ENCODE measurements around the gene ADAP2.
"Not testable (repeated sequence)": the region's sequence is repeated elsewhere in the genome, so short reads cannot be mapped to it uniquely, and the experiment has no call there.

The ADAP2 gene

DNA sequence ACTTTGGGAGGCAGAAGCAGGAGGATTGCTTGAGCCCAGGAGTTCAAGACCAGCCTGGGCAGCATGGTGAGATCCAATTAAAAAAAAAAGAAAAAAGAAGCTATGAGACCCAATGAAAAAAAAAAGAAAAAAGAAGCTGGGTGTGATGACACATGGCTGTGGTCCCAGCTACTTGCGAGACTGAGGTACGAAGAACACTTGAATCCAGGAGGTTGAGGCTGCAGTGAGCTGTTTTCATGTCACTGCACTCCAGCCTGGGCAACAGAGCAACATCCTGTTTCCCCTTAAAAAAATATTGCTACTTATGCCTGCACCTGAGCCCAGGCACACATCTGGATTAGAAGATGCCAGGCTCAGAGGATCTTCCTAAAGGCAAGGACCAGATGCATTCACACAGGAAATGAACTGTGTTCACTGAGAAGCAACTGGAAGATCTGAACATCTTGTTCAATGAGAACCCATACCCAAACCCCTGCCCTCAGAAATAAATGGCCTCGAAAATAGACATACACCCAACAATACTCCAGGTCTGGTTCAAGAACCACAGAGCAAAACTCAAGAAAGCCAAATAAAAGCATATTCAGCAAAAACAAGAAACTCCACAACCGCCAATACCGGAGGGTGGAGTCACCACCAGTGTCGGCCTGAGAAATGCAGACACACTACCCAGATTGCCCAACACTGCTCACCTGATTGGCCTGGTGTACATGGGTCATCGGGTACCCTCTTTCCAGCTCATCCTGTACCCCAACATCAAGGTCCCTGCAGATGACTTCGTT is 53.5 kb downstream of the ADAP2 start:
- DNase-seq = no peak

- DNase-seq = not testable (repeated sequence)
Observed at GRCh38 chr17:30979919-30980318, 58.2 kb downstream of the ADAP2 start.

- no peak for DNase-seq
Observed at GRCh38 chr17:30981531-30982519, 60.1 kb downstream of the ADAP2 start.

DNA sequence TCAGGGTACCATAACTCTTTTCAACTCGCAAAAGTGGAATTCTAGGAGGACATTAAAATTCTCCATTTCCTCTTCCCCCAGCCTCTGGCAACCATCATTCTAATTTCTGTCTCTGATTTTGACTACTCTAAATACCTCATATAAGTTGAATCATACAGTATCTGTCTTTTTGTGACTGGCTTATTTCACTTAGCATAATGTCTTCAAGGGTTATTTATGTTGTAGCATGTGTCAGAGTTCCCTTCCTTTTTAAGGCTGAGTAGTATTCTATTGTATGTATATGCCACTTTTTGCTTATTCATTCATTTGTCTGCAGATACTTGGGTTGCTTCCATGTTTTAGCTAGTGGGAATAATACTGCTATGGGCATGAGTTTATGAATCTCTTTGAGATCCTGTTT is 61.1 kb downstream of the ADAP2 start:
- no peak for DNase-seq

GRCh38 chr17:30990458-30990857 is 68.7 kb downstream of the ADAP2 start:
- no peak for DNase-seq

GRCh38 chr17:30992551-30992950 is 70.8 kb downstream of the ADAP2 start:
- no peak for DNase-seq

DNA sequence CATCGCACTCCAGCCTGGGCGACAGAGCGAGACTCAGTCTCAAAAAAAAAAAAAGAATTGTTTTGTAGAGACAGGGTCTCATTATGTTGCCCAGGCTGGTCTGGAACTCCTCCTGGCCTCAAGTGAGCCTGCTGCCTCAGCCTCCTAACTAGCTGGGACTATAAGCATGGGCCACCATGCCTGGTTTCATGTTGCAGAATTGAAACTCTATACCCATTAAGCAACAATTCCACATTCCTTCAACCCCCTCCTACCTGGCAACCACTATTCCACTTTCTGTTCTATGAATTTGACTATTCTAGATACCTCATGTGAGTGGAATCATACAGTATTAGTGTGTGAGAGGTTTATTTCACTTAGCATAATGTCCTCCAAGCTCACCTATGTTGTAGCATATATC is 73.6 kb downstream of the ADAP2 start:
- DNase-seq = no peak

DNA sequence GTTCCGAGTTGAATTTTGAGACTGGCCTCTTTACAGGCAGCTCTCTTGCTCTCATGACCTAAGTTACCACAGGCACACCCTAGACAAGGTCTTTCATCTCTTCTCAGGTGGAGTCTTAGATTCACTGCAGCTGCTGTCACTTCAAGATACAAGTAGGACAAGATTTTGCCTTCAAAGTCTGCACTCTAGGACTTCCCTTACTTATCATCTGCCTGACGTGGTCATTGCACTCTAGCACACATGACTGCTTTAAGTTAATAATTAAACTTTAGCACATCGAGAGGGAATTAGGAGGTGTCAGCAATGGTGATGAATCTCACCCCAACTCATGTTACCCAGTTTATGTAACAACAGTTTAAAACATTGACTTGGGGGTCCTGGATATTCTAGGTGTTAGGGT is 74.7 kb downstream of the ADAP2 start:
- DNase-seq = no peak

GRCh38 chr17:30997270-30997669 is 75.5 kb downstream of the ADAP2 start:
- DNase-seq = no peak

DNA sequence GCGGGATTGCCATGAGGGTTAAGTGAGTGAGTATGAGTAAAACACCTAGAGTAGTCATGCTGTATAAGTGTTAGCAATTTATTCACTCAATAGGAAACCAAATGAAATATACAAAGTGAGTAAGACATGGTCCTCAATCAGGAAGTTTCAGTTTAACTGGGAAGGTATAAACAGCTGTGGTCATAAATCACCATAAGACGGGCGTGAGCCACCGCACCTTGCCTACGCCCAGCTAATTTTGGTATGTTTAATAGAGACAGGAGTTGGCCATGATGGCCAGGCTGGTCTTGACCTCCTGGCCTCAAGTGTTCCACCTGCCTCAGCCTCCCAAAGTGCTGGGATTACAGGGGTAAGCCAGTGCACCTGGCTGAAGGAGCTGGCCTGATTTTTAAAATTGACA is 76.1 kb downstream of the ADAP2 start:
- DNase-seq = no peak

DNA sequence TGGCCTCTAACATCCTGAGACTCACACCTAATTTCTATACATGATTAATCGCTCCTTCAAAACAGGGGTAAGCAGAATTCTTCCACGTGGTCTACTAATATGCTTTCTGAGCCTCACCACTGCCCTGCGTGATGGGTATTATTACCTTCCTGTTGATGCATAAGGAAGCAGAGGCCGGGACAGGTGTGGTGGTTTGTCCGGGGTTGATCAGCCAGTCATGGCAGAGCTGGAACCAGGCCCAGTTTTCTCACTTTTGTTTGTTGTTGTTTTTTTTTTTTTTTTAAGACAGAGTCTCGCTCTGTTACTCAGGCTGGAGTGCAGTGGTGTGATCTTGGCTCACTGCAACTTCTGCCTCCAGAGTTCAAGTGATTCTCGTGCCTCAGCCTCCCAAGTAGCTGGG is 80.3 kb downstream of the ADAP2 start:
- no peak for DNase-seq

- no peak for DNase-seq
Observed at GRCh38 chr17:31003225-31003866, 81.6 kb downstream of the ADAP2 start.

- DNase-seq = no peak
Observed at GRCh38 chr17:31004160-31004559, 82.4 kb downstream of the ADAP2 start.

DNA sequence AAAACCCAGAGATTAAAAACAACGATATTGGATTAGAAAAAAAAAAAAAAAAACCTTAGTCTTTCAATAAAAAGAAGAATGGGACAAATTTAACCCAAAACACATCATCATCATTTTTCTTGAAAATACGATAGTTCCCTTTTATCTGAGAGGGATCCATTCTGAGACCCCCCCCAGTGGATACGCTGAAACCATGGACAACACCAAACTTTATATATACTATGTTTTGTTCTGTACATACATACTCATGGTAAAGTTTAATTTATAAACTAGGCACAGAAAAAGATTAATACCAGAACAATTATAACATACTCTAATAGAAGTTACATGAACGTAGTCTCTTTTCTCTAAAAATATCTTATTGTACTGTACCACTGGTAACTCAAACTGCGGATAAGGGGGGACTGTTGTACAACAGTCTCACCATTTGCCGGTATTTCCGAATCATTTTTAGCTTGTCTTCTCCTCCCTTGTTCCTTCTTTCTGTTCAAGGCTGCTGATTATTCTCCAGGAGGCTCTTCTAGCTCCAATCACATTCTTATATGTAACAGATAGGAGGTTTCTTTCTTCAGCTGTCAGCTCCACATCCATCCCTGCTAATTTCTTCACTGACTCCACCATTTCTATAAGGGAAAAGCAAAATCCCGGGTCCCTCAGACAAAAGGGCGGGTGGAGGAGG is 86.1 kb downstream of the ADAP2 start:
- no peak for DNase-seq

GRCh38 chr17:31008374-31009041 is 86.8 kb downstream of the ADAP2 start:
- peak; percentile 39 for DNase-seq
